Ishikawa (cell line): Measurements from ENCODE around the gene TNFSF15.

Experiments used
- CEBPB ChIP-seq: IDR thresholded peaks from 2 replicates; pipeline ENCODE4 v1.6.1; 2012
- CREB1 ChIP-seq: IDR thresholded peaks from 2 replicates; pipeline ENCODE4 v1.6.1; 2012; ENCODE audit warnings: low read depth
- EGR1 ChIP-seq: IDR thresholded peaks from 2 replicates; pipeline ENCODE4 v1.6.1; 2012
- EP300 ChIP-seq: IDR thresholded peaks from 2 replicates; pipeline ENCODE4 v1.6.1; 2012; ENCODE audit warnings: borderline replicate concordance
- FOXM1 ChIP-seq: IDR thresholded peaks from 2 replicates; pipeline ENCODE4 v1.6.1; 2012; ENCODE audit warnings: low read depth, borderline replicate concordance
- MAX ChIP-seq: IDR thresholded peaks from 2 replicates; pipeline ENCODE4 v1.6.1; 2012
- NFIC ChIP-seq: IDR thresholded peaks from 2 replicates; pipeline ENCODE4 v1.6.1; 2012
- RAD21 ChIP-seq: IDR thresholded peaks from 2 replicates; pipeline ENCODE4 v1.6.1; 2012; ENCODE audit warnings: low read depth
- REST ChIP-seq: IDR thresholded peaks from 2 replicates; pipeline ENCODE4 v1.6.1; 2012; ENCODE audit warnings: low read depth, mild to moderate bottlenecking
- TAF1 ChIP-seq: IDR thresholded peaks from 2 replicates; pipeline ENCODE4 v1.6.1; 2012; ENCODE audit warnings: low read depth, mild to moderate bottlenecking
- TCF12 ChIP-seq: IDR thresholded peaks from 2 replicates; pipeline ENCODE4 v1.6.1; 2012; ENCODE audit warnings: low read depth
- TEAD4 ChIP-seq: IDR thresholded peaks from 2 replicates; pipeline ENCODE4 v1.6.1; 2012
- USF1 ChIP-seq: IDR thresholded peaks from 2 replicates; pipeline ENCODE4 v1.6.1; 2012
- YY1 ChIP-seq: IDR thresholded peaks from 2 replicates; pipeline ENCODE4 v1.6.1; 2012; ENCODE audit warnings: low read depth
- ZBTB7A ChIP-seq: IDR thresholded peaks from 2 replicates; pipeline ENCODE4 v1.6.1; 2012; ENCODE audit warnings: low read depth

TNFSF15 gene

DNA sequence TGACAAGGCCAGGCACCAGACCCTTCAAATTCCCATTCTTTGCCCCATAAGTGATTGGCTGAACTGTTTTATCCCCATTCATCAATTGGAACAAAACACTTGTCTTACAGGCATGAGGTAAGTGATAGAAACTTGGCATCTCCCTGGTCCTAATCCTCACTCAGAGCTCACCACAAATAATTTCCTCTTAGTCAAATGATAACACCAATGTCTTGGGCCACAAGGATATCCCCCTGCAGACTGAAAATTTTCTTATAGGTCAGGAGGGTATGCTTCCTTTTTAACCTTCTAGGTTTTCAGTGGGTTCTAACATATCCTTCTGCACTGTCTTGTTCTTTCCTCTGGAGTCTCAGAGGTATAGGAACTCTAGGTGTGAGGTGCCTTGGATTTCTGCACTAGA lies 14.5 kb downstream of the TNFSF15 start:
- TF ChIP-seq USF1 (no peak), TAF1 (no peak), YY1 (no peak), ZBTB7A (no peak), RAD21 (no peak), CREB1 (no peak), TEAD4 (no peak), TCF12 (no peak), CEBPB (no peak), EGR1 (no peak), NFIC (no peak), MAX (no peak), FOXM1 (no peak), REST (no peak), EP300 (no peak)

- TF ChIP-seq ZBTB7A = no peak
- TF ChIP-seq CEBPB = no peak
- no peak for TF ChIP-seq REST
- no peak for TF ChIP-seq RAD21
- TF ChIP-seq YY1 = no peak
- TF ChIP-seq MAX = no peak
- TF ChIP-seq TEAD4 = no peak
- no peak for TF ChIP-seq USF1
- TF ChIP-seq FOXM1 = no peak
- no peak for TF ChIP-seq EP300
- TF ChIP-seq CREB1 = no peak
- TF ChIP-seq NFIC = no peak
- no peak for TF ChIP-seq TCF12
- TF ChIP-seq TAF1 = no peak
These were observed 15.3 kb downstream of the TNFSF15 start for GRCh38 chr9:114790521-114790920.

DNA sequence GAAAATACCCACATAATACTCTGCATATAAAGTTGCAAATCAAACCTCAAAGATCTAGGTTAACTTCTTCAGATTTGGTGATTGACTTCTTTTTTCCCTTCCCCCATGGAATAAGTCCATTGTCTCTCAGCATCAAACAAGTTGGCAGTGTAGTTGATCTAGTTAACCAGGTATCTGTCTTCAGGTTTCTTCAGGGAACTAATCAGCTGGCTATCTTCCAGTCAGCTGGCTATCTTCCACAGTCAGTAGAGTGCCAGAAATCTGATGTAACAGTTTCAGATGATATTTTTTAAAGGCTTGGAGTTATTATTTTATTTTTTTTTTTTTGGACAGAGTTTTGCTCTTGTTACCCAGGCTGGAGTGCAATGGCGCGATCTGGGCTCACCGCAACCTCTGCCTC lies 16.8 kb downstream of the TNFSF15 start:
- TF ChIP-seq ZBTB7A = no peak
- TF ChIP-seq NFIC = no peak
- TF ChIP-seq TCF12 = no peak
- TF ChIP-seq FOXM1 = no peak
- no peak for TF ChIP-seq REST
- TF ChIP-seq MAX = no peak
- no peak for TF ChIP-seq USF1
- no peak for TF ChIP-seq TEAD4
- TF ChIP-seq EGR1 = no peak
- no peak for TF ChIP-seq EP300
- TF ChIP-seq CEBPB = no peak
- TF ChIP-seq CREB1 = no peak
- no peak for TF ChIP-seq TAF1
- TF ChIP-seq YY1 = no peak

GRCh38 chr9:114787781-114788498 lies 17.9 kb downstream of the TNFSF15 start:
- TF ChIP-seq RAD21 (no peak), TAF1 (no peak), MAX (no peak), CEBPB (no peak), EGR1 (no peak), YY1 (no peak), FOXM1 (no peak), NFIC (no peak), EP300 (no peak), USF1 (no peak), TEAD4 (no peak), REST (no peak), ZBTB7A (no peak), TCF12 (no peak), CREB1 (no peak)
